K562 (cell line): ENCODE measurements around the gene CRYM. TPM values are rescaled to one million over a fixed set of nuclear protein-coding genes. Genes with fewer than 3 reads are reported as not detected.

Experiments used
- ATAC-seq: fragments of 200-7000 bp; cut with Tn5 transposase; 3 replicates; pipeline ENCODE4 v1.9.1; 2020; ENCODE audit warnings: moderate library complexity
- BruUV-seq: library from RNA; stranded (reverse); fragments of 400-500 nt; replicated peaks from 2 replicates; lab custom pipeline; 2021; lab: Mats Ljungman, UMichigan
- CTCF ChIA-PET: fragments of 300-600 bp; formaldehyde crosslinking; extraction: SDS; loops from one replicate; lab custom pipeline; 2021; ENCODE audit warnings: low intra/inter-chr PET ratio; lab: Yijun Ruan, JAX
- POLR2A ChIA-PET: fragments of 300-600, 350-650 bp; sonication (Branson Sonifier 250); formaldehyde crosslinking; extraction: SDS; loops from one replicate; lab custom pipeline; 2021; ENCODE audit warnings: antibody characterized with exemption, inconsistent platforms; lab: Yijun Ruan, JAX
- DNase-seq, 4 experiments: peaks; one replicate each; pipeline versions ENCODE4 v3.0.0 to v3.0.0-alpha.2; 2011 to 2018; ENCODE audit warnings: low spot score in 3 of 4, mixed read lengths in 3 of 4; ENCODE audit errors: extremely low read depth in 1 of 4
- FAIRE-seq: peaks from 2 replicates; lab custom pipeline; 2011; peaks lifted over from hg19 to GRCh38; lab: Jason Lieb, UNC
- H2AFZ ChIP-seq: 2 replicates; pipeline ENCODE4 v1.6.0; 2011; ENCODE audit warnings: low read depth, low read length, control low read depth, inconsistent platforms
- H3K27ac ChIP-seq: fragments of 200-600 bp; 3 replicates; pipeline ENCODE4 v1.8.0; 2011; ENCODE audit warnings: low read depth, mild to moderate bottlenecking, control low read depth, inconsistent platforms, low read length, moderate library complexity, mixed read lengths; ENCODE audit errors: extremely low read depth
- H3K27me3 ChIP-seq, 2 experiments: fragments of 300-600 bp in 1 of 2; 2 replicates in 1 of 2; 3 replicates in 1 of 2; pipeline versions ENCODE4 v1.6.0 to v1.8.0; 2011; ENCODE audit warnings: inconsistent platforms in 2 of 2, low read length in 2 of 2, mild to moderate bottlenecking in 1 of 2, mixed read lengths in 1 of 2, moderate library complexity in 1 of 2; ENCODE audit not compliant: control insufficient read depth in 2 of 2, insufficient read depth in 2 of 2
- H3K36me3 ChIP-seq: fragments of 300-600 bp; 3 replicates; pipeline ENCODE4 v1.8.0; 2011; ENCODE audit warnings: mild to moderate bottlenecking, low read length, inconsistent platforms; ENCODE audit not compliant: control insufficient read depth, insufficient read depth
- H3K4me1 ChIP-seq, 2 experiments: fragments of 200-600 bp in 1 of 2; replicated peaks in 1 of 2; 2 replicates in 1 of 2; 3 replicates in 1 of 2; pipeline versions ENCODE4 v1.5.1 to v1.8.0; 2011; ENCODE audit warnings: inconsistent platforms in 2 of 2, low read length in 2 of 2, mild to moderate bottlenecking in 1 of 2, mixed read lengths in 1 of 2, moderate library complexity in 1 of 2; ENCODE audit not compliant: control insufficient read depth in 2 of 2, insufficient read depth in 2 of 2
- H3K4me2 ChIP-seq: 2 replicates; pipeline ENCODE4 v1.6.1; 2011; ENCODE audit warnings: low read length, control low read depth, inconsistent platforms, mixed read lengths; ENCODE audit not compliant: insufficient read depth
- H3K4me3 ChIP-seq: fragments of 200-600 bp; sonication (generic), shearing (Covaris generic); 2 replicates; pipeline ENCODE4 v1.5.1; 2016; ENCODE audit warnings: control low read depth, inconsistent platforms
- H3K79me2 ChIP-seq: fragments of 200-600 bp; 3 replicates; pipeline ENCODE4 v1.8.0; 2011; ENCODE audit warnings: low read length, inconsistent platforms; ENCODE audit not compliant: control insufficient read depth, insufficient read depth
- H3K9ac ChIP-seq, 2 experiments: 2 replicates each; pipeline versions ENCODE4 v1.6.0 to v1.6.1; 2011; ENCODE audit warnings: low read depth in 2 of 2, low read length in 2 of 2, control low read depth in 1 of 2, inconsistent platforms in 1 of 2, mild to moderate bottlenecking in 1 of 2, mixed read lengths in 1 of 2; ENCODE audit not compliant: insufficient read depth in 1 of 2
- H3K9me1 ChIP-seq: one replicate; pipeline ENCODE4 v1.6.0; 2011; ENCODE audit warnings: inconsistent platforms, mild to moderate bottlenecking, low read length, moderate library complexity; ENCODE audit not compliant: control insufficient read depth, insufficient read depth
- H3K9me3 ChIP-seq: replicated peaks from 2 replicates; pipeline ENCODE4 v1.5.1; 2011; ENCODE audit warnings: low read depth, low read length, inconsistent platforms; ENCODE audit not compliant: control insufficient read depth, insufficient read depth
- H4K20me1 ChIP-seq: replicated peaks from 2 replicates; pipeline ENCODE4 v1.6.1; 2011; ENCODE audit warnings: low read length, inconsistent platforms, mixed read lengths; ENCODE audit not compliant: control insufficient read depth, insufficient read depth
- BACH1 ChIP-seq: fragments of 200-800 bp; sonication (Bioruptor generic); IDR thresholded peaks from 2 replicates; pipeline ENCODE4 v1.6.1; 2016; ENCODE audit warnings: missing genetic modification characterization, missing compliant biosample characterization
- EHMT2 ChIP-seq: fragments of 450-650 bp; IDR thresholded peaks from 2 replicates; pipeline ENCODE4 v1.6.1; 2018; ENCODE audit warnings: antibody characterized with exemption
- EP400 ChIP-seq: fragments of 450-650 bp; IDR thresholded peaks from 2 replicates; pipeline ENCODE4 v1.6.1; 2017; ENCODE audit warnings: antibody characterized with exemption, mild to moderate bottlenecking, moderate library complexity
- ETV1 ChIP-seq: fragments of 450-650 bp; conservative IDR thresholded peaks from 2 replicates; pipeline ENCODE4 v1.6.1; 2016; ENCODE audit warnings: missing genetic modification characterization, control low read depth, low read depth, missing compliant biosample characterization
- FOS ChIP-seq: IDR thresholded peaks from 3 replicates; pipeline ENCODE4 v1.6.1; 2011; ENCODE audit not compliant: insufficient read length; ENCODE audit errors: extremely low read depth
- GATAD2B ChIP-seq: fragments of 450-650 bp; IDR thresholded peaks from 2 replicates; pipeline ENCODE4 v1.6.1; 2017; ENCODE audit warnings: mild to moderate bottlenecking, borderline replicate concordance
- JUN ChIP-seq, 2 experiments: sonication (generic) in 1 of 2; formaldehyde crosslinking in 1 of 2; IDR thresholded peaks; 2 replicates each; pipeline versions ENCODE4 v1.6.1 to v1.8.0; 2012 to 2022; ENCODE audit warnings: borderline replicate concordance in 2 of 2, mild to moderate bottlenecking in 2 of 2, improper control_type of control experiment in 1 of 2, low read depth in 1 of 2, low read length in 1 of 2, missing genetic modification reagents in 1 of 2
- MAX ChIP-seq: sonication (generic); formaldehyde crosslinking; IDR thresholded peaks from 2 replicates; pipeline ENCODE4 v1.9.0; 2022; ENCODE audit warnings: mild to moderate bottlenecking, missing genetic modification reagents
- MEF2A ChIP-seq: IDR thresholded peaks from 2 replicates; pipeline ENCODE4 v1.6.1; 2011; ENCODE audit warnings: low read depth, mild to moderate bottlenecking, low read length, moderate library complexity; ENCODE audit not compliant: control insufficient read depth
- MTA3 ChIP-seq: fragments of 450-650 bp; formaldehyde crosslinking; IDR thresholded peaks from 2 replicates; pipeline ENCODE4 v1.6.1; 2017; ENCODE audit warnings: mild to moderate bottlenecking, borderline replicate concordance
- NR4A1 ChIP-seq, 2 experiments: fragments of 250-450 bp in 1 of 2; fragments of 450-650 bp in 1 of 2; sonication (Bioruptor Pico) in 1 of 2; IDR thresholded peaks; 2 replicates each; pipeline versions ENCODE4 v1.4.0 to v1.6.1; 2016 to 2020; ENCODE audit warnings: mild to moderate bottlenecking in 2 of 2, missing compliant biosample characterization in 1 of 2, missing genetic modification characterization in 1 of 2, moderate library complexity in 1 of 2
- PURB ChIP-seq: sonication (generic); formaldehyde crosslinking; IDR thresholded peaks from 2 replicates; pipeline ENCODE4 v1.9.0; 2021; ENCODE audit warnings: low read depth, mild to moderate bottlenecking, missing genetic modification reagents
- TBL1XR1 ChIP-seq, 2 experiments: IDR thresholded peaks; 2 replicates each; pipeline ENCODE4 v1.6.1; 2012; ENCODE audit warnings: improper control_type of control experiment in 2 of 2, low read length in 2 of 2, mild to moderate bottlenecking in 1 of 2
- TCF3 ChIP-seq: sonication (generic); formaldehyde crosslinking; IDR thresholded peaks from 2 replicates; pipeline ENCODE4 v1.4.0; 2020; ENCODE audit warnings: mild to moderate bottlenecking, missing genetic modification reagents
- TRIM24 ChIP-seq, 2 experiments: fragments of 450-650 bp; IDR thresholded peaks; 2 replicates each; pipeline ENCODE4 v1.6.1; 2016
- ZBTB34 ChIP-seq: fragments of 250-450 bp; sonication (Bioruptor Pico); IDR thresholded peaks from 2 replicates; pipeline ENCODE4 v1.8.0; 2021; ENCODE audit warnings: mild to moderate bottlenecking, moderate library complexity
- ZNF586 ChIP-seq: fragments of 450-650 bp; formaldehyde crosslinking; conservative IDR thresholded peaks from 2 replicates; pipeline ENCODE4 v1.4.0; 2020; ENCODE audit warnings: mild to moderate bottlenecking, moderate library complexity
- ZNF668 ChIP-seq: fragments of 250-450 bp; sonication (Bioruptor Pico); IDR thresholded peaks from 2 replicates; pipeline ENCODE4 v1.8.0; 2022; ENCODE audit warnings: mild to moderate bottlenecking, inconsistent platforms
- ZNF76 ChIP-seq: fragments of 250-450 bp; sonication (Bioruptor Pico); IDR thresholded peaks from 2 replicates; pipeline ENCODE4 v1.4.0; 2020; ENCODE audit warnings: mild to moderate bottlenecking, moderate library complexity, borderline replicate concordance
- WGBS: fragments of 100-300 bp; shearing (Covaris generic); methylation state at CpG from one replicate; pipeline ENCODE4 v1.1.6; 2016; ENCODE audit warnings: low coverage, mixed read lengths; ENCODE audit not compliant: insufficient coverage; ENCODE audit errors: missing lambda C conversion rate; 5-methylcytosine and 5-hydroxymethylcytosine counted together
- in situ Hi-C: fragments of 300-500 bp; cut with MboI; formaldehyde crosslinking; loops from 4 replicates; pipeline ENCODE4 v1.15.0; 2018; ENCODE audit warnings: inconsistent platforms, mixed read lengths
- intact Hi-C: fragments of 100-400 bp; cut with micrococcal nuclease; formaldehyde crosslinking; loops from 2 replicates; pipeline ENCODE4 v1.14.2; 2022
- polyA plus RNA-seq, 8 experiments: library from polyadenylated mRNA; depleted of rRNA in 4 of 8; stranded (reverse) in 5 of 8; unstranded in 3 of 8; fragments of >200 nt; fragmentation: Nextera tagmentation in 2 of 8; fragmentation: Illumina TruSeq in 1 of 8; extraction: Ambion mirVana in 2 of 8; extraction: Trizol in 1 of 8; gene quantifications; 2 replicates each; pipeline versions ENCODE4 v1.2.1 to v1.2.3, GENCODE V29; 2011 to 2014; ENCODE audit warnings: inconsistent platforms in 1 of 8, missing spikeins in 1 of 8
- total RNA-seq, 7 experiments: library from RNA; depleted of rRNA in 6 of 7; stranded (reverse); fragments of >200 nt in 6 of 7; fragmentation: Illumina TruSeq in 2 of 7; extraction: Trizol in 2 of 7; gene quantifications; 2 replicates each; pipeline versions ENCODE4 v1.2.1 to v1.2.3, GENCODE V29; 2011 to 2021; ENCODE audit warnings: low replicate concordance in 1 of 7

CRYM gene
- total and polyA plus RNA-seq, 9 of the 15 experiments (the other 6 are each of a cell fraction or from before 2014, with no cell fraction given), result 0.08 to 0.98 (median 0.47) TPM

GRCh38 chr16:21300309-21301167 is 22.4 kb upstream of the CRYM start:
- Histone ChIP-seq H4K20me1 (no peaks in the 10 kb centered on the region), H3K36me3 (no peaks in the 10 kb centered on the region), H3K4me3 (peak overlapping the region; percentile 60), H3K4me2 (peak overlapping the region; percentile 90), H3K27ac (peak overlapping the region; percentile 43; the same call in 2 of the 3 replicates), H3K4me1 (peaks cover 13% of the 10 kb centered on the region in 2 experiments; a peak in 4 of 5 replicates), H3K9ac (peak overlapping the region; percentile 53 to 89), H2AFZ (peak overlapping the region; percentile 95), H3K9me3 (no peaks in the 10 kb centered on the region), H3K79me2 (no peaks in the 10 kb centered on the region), H3K9me1 (no peaks in the 10 kb centered on the region), H3K27me3 (no peaks in the 10 kb centered on the region)
- WGBS, result under 1% methylated on average over 35 of the region's 36 CpGs
- peak; percentile 100 for FAIRE-seq
- DNase-seq, result peak; percentile 91 to 98 (median 92)
- POLR2A ChIA-PET, result interaction anchor here (0.6 to 1.7 kb wide), 9 partner anchors 21 to 1852 kb away, joined by 3 to 5 read pairs (median 3); no protein-coding TSS in a partner anchor
- CTCF ChIA-PET, result interaction anchor here (0.6 to 1.7 kb wide), 8 partner anchors 44 to 450 kb away, joined by 3 to 22 read pairs (median 4); partner anchors contain the start of gene LDAF1
- peak; percentile 92 for ATAC-seq
- intact Hi-C loops, result loop anchor here (1.0 to 10.0 kb wide), 5 partner anchors 22 to 446 kb away; partner anchors contain the start of genes CRYM and LDAF1
- in situ Hi-C loops, result loop anchor here (25.0 kb wide), 1 partner anchor 262 kb away; no protein-coding TSS in a partner anchor
- TSS peak; percentile 88 for BruUV-seq
- TF ChIP-seq TCF3 (CRISPR knock-in tag) (peak; percentile 33; the same call in 1 of the 2 replicates), ZNF668 (CRISPR knock-in tag) (no peak), NR4A1 (CRISPR knock-in tag; IDR thresholded peaks at IDR 0.05) (no peak), NR4A1 (tag; IDR thresholded peaks at IDR 0.05) (no peak), ZNF76 (CRISPR knock-in tag) (no peak), MEF2A (0 out of 2 replicates have a peak, but pooled peaks have one; percentile 11), MTA3 (peak; percentile 32; the same call in 1 of the 2 replicates), TBL1XR1 (IDR thresholded peaks at IDR 0.05; ENCODE audit: low read length in 2 of 2) (0 out of 4 replicates have a peak, but pooled peaks of 1 of the 2 experiments have one; percentile 25), TRIM24 (IDR thresholded peaks at IDR 0.05) (peak; percentile 52 to 76), EP400 (peak; percentile 67), FOS (peak; percentile 49), MAX (CRISPR knock-in tag) (no peak; the same call in 1 of the 2 replicates), PURB (CRISPR knock-in tag) (no peak), BACH1 (peak; percentile 59; the same call in 1 of the 2 replicates), ETV1 (tag) (peak; percentile 90), GATAD2B (0 out of 2 replicates have a peak, but pooled peaks have one; percentile 28), ZBTB34 (CRISPR knock-in tag) (no peak), ZNF586 (CRISPR knock-in tag) (no peak), JUN (IDR thresholded peaks at IDR 0.05; ENCODE audit: borderline replicate concordance, low read depth, low read length) (peak; percentile 93), JUN (CRISPR knock-in tag; IDR thresholded peaks at IDR 0.05; ENCODE audit: borderline replicate concordance) (no peak), EHMT2 (peak; percentile 92)
